Effector CD4-positive, alpha-beta T cell (primary cell): Measurements from ENCODE around the gene CHRNA3.

ENCODE experiments used
- DNase-seq: peaks from one replicate; pipeline ENCODE4 v3.0.0-alpha.2; 2020

Gene CHRNA3

DNA sequence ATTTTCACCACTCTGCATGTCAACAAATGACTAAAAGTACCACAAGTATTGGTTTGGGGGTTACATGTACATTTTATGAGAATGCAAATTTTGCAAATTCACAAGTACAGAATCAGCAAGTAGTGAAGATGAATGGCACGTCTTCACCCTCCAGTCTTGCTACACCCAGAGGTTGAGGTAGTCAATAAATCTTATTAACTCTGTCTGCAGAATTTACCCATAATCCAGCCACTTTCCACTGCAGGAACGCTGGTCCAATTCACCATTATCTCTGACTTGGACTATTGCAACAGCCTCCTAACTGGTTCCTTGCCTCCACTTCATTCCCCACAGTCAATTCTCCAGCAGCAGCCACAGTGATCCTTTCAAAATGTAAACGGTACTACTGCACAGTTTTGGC lies 70.0 kb downstream of the CHRNA3 start:
- no peak for DNase-seq

DNA sequence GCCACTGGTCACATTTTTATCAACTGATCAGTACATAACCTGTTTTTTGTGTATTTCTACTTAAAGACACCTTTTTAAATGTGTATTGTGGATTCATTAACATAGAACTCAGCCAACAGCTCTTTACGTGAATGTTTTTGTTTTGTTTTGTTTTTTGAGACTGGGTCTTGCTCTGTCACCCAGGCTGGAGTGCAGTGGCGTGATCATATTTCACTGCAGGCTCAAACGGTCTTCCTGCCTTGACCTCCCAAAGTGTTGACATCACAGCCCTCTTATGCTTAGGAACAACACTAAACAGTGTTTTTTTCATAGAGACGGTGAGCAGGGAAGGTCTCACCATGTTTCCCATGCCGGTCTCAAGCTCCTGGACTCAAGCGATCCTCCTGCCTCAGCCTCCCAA lies 70.6 kb downstream of the CHRNA3 start:
- DNase-seq, result no peak
